ELR (cell line): ENCODE data around the gene MAPK8IP2.
"Not testable (repeated sequence)": the region's sequence is repeated elsewhere in the genome, so short reads cannot be mapped to it uniquely, and the experiment has no call there.

ENCODE experiments used
- DNase-seq: peaks from one replicate; pipeline ENCODE4 v3.0.0-alpha.2; 2015; ENCODE audit warnings: low read depth

MAPK8IP2 gene

GRCh38 chr22:50599816-50600455 is 657 bp upstream of the MAPK8IP2 start:
- DNase-seq = peak; percentile 43

GRCh38 chr22:50600967-50601668 is 525 bp downstream of the MAPK8IP2 start:
- DNase-seq = no peak

- DNase-seq = no peak
Observed at GRCh38 chr22:50601669-50602337, 1.2 kb downstream of the MAPK8IP2 start.

- DNase-seq = no peak
Observed at GRCh38 chr22:50602338-50602700, 1.7 kb downstream of the MAPK8IP2 start.

- no peak for DNase-seq
Observed at GRCh38 chr22:50603511-50604255, 3.1 kb downstream of the MAPK8IP2 start.

DNA sequence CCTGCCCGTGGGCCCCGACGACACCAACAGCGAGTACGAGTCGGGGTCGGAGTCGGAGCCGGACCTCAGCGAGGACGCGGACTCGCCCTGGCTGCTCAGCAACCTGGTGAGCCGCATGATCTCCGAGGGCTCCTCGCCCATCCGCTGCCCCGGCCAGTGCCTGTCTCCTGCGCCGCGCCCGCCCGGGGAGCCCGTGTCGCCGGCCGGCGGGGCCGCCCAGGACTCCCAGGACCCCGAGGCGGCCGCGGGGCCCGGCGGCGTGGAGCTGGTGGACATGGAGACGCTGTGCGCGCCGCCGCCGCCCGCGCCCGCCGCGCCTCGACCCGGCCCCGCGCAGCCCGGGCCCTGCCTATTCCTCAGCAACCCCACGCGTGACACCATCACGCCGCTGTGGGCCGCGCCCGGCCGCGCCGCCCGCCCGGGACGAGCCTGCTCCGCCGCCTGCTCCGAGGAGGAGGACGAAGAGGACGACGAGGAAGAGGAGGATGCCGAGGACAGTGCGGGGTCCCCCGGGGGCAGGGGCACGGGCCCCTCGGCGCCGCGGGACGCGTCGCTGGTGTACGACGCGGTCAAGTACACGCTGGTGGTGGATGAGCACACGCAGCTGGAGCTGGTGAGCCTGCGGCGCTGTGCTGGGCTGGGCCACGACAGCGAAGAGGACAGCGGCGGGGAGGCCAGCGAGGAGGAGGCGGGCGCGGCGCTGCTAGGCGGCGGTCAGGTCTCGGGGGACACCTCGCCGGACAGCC is 3.8 kb downstream of the MAPK8IP2 start:
- DNase-seq = no peak

GRCh38 chr22:50605002-50605612 is 4.5 kb downstream of the MAPK8IP2 start:
- DNase-seq = no peak

DNA sequence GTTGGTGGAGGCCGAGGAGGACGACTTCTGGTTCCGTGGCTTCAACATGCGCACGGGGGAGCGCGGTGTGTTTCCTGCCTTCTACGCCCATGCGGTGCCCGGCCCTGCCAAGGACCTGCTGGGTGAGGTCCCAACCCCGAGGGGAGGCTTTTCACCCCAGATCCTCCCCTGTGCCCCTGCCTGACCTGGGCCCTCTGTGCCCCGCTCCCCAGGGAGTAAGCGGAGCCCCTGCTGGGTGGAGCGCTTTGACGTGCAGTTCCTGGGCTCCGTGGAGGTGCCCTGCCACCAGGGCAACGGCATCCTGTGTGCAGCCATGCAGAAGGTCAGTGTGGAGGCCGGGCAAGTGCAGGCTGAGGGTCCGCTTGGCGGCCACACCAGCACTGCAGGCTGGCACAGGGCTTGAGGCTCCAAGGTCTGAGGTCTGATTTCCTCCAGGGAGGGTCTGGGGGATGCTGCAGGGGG is 5.1 kb downstream of the MAPK8IP2 start:
- no peak for DNase-seq

DNA sequence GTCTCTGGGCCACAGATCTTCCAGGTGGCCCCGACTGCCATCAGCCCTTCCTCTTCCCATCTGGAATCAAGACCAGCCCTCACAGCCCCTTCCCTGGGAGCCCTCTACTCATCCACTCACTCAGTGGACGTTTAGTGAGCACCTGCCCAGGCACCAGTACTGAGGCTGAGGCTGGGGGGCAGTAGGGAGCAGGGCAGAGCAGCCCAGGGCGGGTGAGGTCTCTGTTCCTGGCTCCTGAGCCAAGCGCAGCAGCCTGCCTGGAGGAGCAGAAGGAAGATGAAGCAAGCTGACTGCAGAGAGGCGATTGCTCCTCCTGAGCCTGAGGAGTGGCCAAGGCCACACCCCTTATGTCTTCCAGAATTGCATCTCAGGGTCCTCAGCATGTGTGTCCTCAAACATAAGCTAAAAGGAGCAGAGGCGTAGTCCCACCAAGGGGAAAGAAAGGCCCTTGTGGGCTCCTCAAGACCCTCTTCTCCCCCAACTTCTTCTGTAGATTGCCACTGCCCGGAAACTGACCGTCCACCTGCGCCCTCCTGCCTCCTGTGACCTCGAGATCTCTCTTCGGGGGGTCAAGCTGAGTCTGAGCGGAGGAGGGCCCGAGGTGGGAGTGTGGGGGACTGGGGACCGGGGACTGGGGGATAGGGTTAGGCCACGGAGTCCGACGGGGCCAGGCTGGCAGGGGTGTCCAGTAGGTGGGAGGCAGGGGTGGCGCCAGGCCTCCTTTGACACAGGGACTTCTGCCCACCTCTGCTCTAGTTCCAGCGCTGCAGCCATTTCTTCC is 5.8 kb downstream of the MAPK8IP2 start:
- DNase-seq = no peak

DNA sequence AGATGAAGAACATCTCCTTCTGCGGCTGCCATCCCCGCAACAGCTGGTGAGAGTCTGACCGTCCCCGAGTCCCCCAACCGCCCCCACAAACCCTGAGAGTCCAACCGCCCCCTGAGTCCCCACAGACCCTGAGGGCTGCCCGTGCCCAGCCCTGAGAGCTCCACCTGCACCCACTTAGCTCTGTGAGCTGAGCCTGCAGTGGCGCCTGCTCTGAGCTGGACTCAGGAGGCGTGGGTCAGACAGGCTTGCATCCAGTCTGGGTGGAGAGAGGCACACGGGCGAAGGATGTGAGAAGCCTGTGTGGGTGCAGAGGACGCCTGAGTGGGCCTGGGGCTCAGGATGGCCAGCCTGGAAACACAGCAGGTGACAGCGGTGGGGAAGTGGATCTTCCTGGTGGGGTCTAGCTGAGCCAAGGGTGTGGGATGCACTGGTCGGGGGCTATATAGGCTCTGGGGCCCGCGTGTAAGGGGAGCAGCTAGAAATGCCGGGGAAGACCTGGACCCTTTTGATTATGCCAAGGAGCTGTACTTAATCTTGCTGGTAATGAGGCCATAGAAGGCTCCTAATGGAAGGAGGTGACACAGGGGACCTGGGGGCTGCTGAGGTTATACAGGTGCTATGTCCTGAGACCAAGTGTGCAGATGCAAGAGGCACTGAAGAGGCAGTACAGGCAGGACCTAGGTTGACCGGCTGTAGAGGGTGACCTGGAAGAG is 6.5 kb downstream of the MAPK8IP2 start:
- no peak for DNase-seq

GRCh38 chr22:50607659-50608020 is 7.0 kb downstream of the MAPK8IP2 start:
- no peak for DNase-seq

GRCh38 chr22:50608058-50608840 is 7.7 kb downstream of the MAPK8IP2 start:
- not testable (repeated sequence) for DNase-seq

DNA sequence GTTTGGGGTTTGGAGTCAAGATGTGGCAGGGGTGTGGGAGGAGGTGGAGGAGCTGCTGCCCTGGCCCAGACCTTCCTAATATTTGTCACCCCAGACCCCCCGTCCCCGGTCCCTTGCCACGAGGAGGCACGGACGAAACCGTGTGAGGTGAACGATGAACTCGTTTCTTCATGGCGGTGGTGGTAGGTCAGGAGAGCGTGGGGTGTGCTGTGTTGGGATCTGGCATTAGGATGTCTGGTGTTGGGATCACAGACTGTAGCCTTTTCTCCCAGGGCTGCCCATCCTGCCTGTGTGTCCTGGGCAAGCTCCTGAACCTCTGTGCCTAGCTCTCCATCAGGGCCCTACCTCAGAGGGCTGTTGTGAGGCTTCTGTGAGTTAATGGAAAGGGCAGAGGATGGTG is 8.4 kb downstream of the MAPK8IP2 start:
- DNase-seq = no peak

DNA sequence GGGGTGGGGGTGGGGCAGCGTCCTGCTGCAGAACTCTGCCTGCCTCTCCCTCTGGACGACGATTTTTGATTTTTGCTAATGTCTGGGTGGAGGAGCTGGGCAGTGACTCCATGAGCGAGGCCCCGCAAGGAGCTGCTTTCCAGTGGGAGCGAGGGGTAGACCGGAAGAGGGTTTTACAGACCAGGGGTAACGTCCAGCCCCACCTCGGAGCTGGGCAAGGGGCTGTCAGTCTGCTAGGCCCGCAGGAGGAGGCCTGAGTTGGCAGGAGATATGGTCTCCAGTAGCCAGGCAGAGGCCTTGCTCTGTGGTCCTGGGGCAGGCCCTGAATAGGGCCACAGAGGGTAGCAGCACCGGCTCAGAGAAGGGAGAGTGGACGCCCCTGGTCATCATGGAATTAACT is 9.0 kb downstream of the MAPK8IP2 start:
- DNase-seq = no peak

- DNase-seq = no peak
Observed at GRCh38 chr22:50610041-50610451, 9.5 kb downstream of the MAPK8IP2 start.

GRCh38 chr22:50610581-50610980 is 10.0 kb downstream of the MAPK8IP2 start:
- no peak for DNase-seq

- DNase-seq = no peak
Observed at GRCh38 chr22:50611341-50612060, 10.9 kb downstream of the MAPK8IP2 start.

DNA sequence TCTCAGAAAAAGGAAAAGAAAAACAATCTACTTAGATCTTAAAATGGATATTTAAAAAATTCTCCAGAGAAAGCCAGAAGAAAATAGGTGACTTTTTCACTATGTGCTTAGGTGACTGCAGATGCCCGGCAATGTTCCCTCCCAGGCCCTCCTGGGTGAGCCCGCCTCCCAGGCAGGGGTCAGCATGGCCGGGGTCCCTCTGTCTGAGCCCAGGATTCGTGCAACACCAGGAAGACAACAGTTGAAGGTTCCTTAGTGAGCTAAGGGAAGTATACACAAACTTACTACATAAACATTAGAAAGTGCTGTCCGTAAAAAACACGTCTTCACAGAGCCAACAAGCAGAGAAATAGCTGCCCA is 11.6 kb downstream of the MAPK8IP2 start:
- DNase-seq = no peak
